Lung (tissue), 12 donors: ENCODE measurements around the gene ARL8B. TPM values are rescaled to one million over a fixed set of nuclear protein-coding genes. Genes with fewer than 3 reads are reported as not detected.
"Not testable (repeated sequence)": the region's sequence is repeated elsewhere in the genome, so short reads cannot be mapped to it uniquely, and the experiment has no call there.

Experiments
- ATAC-seq: fragments of 200-7000 bp; cut with Tn5 transposase; one replicate; pipeline ENCODE4 v1.9.1; 2020; ENCODE audit warnings: moderate number of reproducible peaks; ENCODE audit not compliant: insufficient read depth, low FRiP score
- DNase-seq, 3 donors: peaks; one replicate each; pipeline ENCODE4 v3.0.0-alpha.2; 2013 to 2017
- H3K27ac ChIP-seq, 2 donors: one replicate each; pipeline ENCODE4 v1.5.1; 2013; ENCODE audit warnings: mild to moderate bottlenecking in 2 of 2, moderate library complexity in 2 of 2, control low read depth in 1 of 2, inconsistent platforms in 1 of 2, low read depth in 1 of 2, low read length in 1 of 2
- H3K27me3 ChIP-seq, 3 donors: one replicate each; pipeline ENCODE4 v1.5.1; 2013; ENCODE audit warnings: low read length in 2 of 3; ENCODE audit not compliant: control insufficient read depth in 3 of 3, insufficient read depth in 3 of 3
- H3K36me3 ChIP-seq, 4 donors: one replicate each; pipeline ENCODE4 v1.5.1; 2013; ENCODE audit warnings: low read length in 4 of 4, mild to moderate bottlenecking in 1 of 4, moderate library complexity in 1 of 4; ENCODE audit not compliant: control insufficient read depth in 4 of 4, insufficient read depth in 4 of 4
- H3K4me1 ChIP-seq, 5 donors: one replicate each; pipeline ENCODE4 v1.5.1; 2013; ENCODE audit warnings: low read length in 5 of 5, mild to moderate bottlenecking in 2 of 5, moderate library complexity in 1 of 5; ENCODE audit not compliant: control insufficient read depth in 5 of 5, insufficient read depth in 5 of 5
- H3K4me3 ChIP-seq: one replicate; pipeline ENCODE4 v1.5.1; 2013; ENCODE audit warnings: mild to moderate bottlenecking, control low read depth, moderate library complexity
- H3K9ac ChIP-seq, 2 donors: one replicate each; pipeline ENCODE4 v1.5.1; 2013; ENCODE audit warnings: low read length in 2 of 2, control low read depth in 1 of 2; ENCODE audit not compliant: insufficient read depth in 1 of 2
- H3K9me3 ChIP-seq, 4 donors: one replicate each; pipeline ENCODE4 v1.5.1; 2013; ENCODE audit warnings: low read length in 3 of 4, mild to moderate bottlenecking in 1 of 4, moderate library complexity in 1 of 4; ENCODE audit not compliant: control insufficient read depth in 4 of 4, insufficient read depth in 3 of 4
- CTCF ChIP-seq: IDR thresholded peaks from 2 replicates; pipeline ENCODE4 v1.5.1; 2012; ENCODE audit warnings: mild to moderate bottlenecking; ENCODE audit errors: control extremely low read depth, extremely low read depth
- WGBS, 2 donors: extraction: QIAGEN DNeasy Blood & Tissue Kit; methylation state at CpG; one replicate each; pipeline ENCODE4 v1.1.7; 2013; 5-methylcytosine and 5-hydroxymethylcytosine counted together
- polyA plus RNA-seq, 2 donors: library from polyadenylated mRNA; stranded (reverse); fragments of 200-250 nt; gene quantifications; one replicate each; pipeline ENCODE4 v1.2.1, GENCODE V29; 2013
- total RNA-seq, 2 donors: library from RNA; depleted of rRNA in 1 of 2; stranded (reverse); fragments of >200 nt in 1 of 2; gene quantifications; one replicate each; pipeline ENCODE4 v1.2.1, GENCODE V29; 2014 to 2021
- donor health status: control.
- donor health status: control.
- donor health status: Bipolar disorder and iron deficiency.
- donor health status: healthy.
- donor health status: DM: yes; HTN: yes; CAD: no.

Gene ARL8B
- total and polyA plus RNA-seq, 4 donors = 58.9 to 108 (median 74.8) TPM

- peaks cover 0 to 3% (median 0%) of the 10 kb centered on the region in 5 donors for H3K4me1 ChIP-seq
- no peak overlapping the region for H3K4me3 ChIP-seq
- 91 to 93% methylated on average over 4 of the region's 4 CpGs for WGBS, 2 donors
- no peak overlapping the region for H3K9ac ChIP-seq
- ATAC-seq (no peak), DNase-seq (no peak)
- peaks cover 5 to 21% (median 12%) of the 10 kb centered on the region in 4 donors for H3K36me3 ChIP-seq
- no peak for TF ChIP-seq CTCF
- H3K27ac ChIP-seq = no peak overlapping the region
- H3K9me3 ChIP-seq = no peaks in the 10 kb centered on the region
- no peaks in the 10 kb centered on the region for H3K27me3 ChIP-seq
These were observed 49.9 kb downstream of the ARL8B start for GRCh38 chr3:5172018-5172417.

GRCh38 chr3:5179036-5179435, 56.9 kb downstream of the ARL8B start:
- not testable (repeated sequence) for H3K4me1 ChIP-seq, H3K27me3 ChIP-seq, H3K9ac ChIP-seq, H3K27ac ChIP-seq, H3K9me3 ChIP-seq, ATAC-seq, H3K4me3 ChIP-seq, DNase-seq
- 90 to 91% methylated on average over 2 of the region's 2 CpGs for WGBS, 2 donors
- peaks cover 0 to 30% (median 19%) of the 10 kb centered on the region in 4 donors for H3K36me3 ChIP-seq

- H3K9me3 ChIP-seq = no peaks in the 10 kb centered on the region
- no peak for TF ChIP-seq CTCF
- H3K9ac ChIP-seq = no peak overlapping the region
- H3K4me3 ChIP-seq = no peak overlapping the region
- ATAC-seq (no peak), DNase-seq (no peak)
- peaks cover 0 to 8% (median 4%) of the 10 kb centered on the region in 5 donors for H3K4me1 ChIP-seq
- 40 to 73% methylated on average over 2 of the region's 2 CpGs for WGBS, 2 donors
- H3K27ac ChIP-seq = no peak overlapping the region
- H3K27me3 ChIP-seq = no peaks in the 10 kb centered on the region
- H3K36me3 ChIP-seq = peaks cover 0 to 19% (median 12%) of the 10 kb centered on the region in 4 donors
These were observed 59.5 kb downstream of the ARL8B start for GRCh38 chr3:5181469-5182141.

GRCh38 chr3:5183714-5184113, 61.6 kb downstream of the ARL8B start:
- H3K4me3 ChIP-seq, H3K9me3 ChIP-seq, ATAC-seq, H3K27me3 ChIP-seq, H3K27ac ChIP-seq, DNase-seq, H3K9ac ChIP-seq, H3K4me1 ChIP-seq: not testable (repeated sequence)
- 56 to 85% methylated on average over 12 of the region's 12 CpGs for WGBS, 2 donors
- H3K36me3 ChIP-seq = peaks cover 0 to 15% (median 7%) of the 10 kb centered on the region in 4 donors
